Peyer's patch (tissue), 4 donors: ENCODE results near the gene HSPA14.

Experiments used
- CTCF ChIP-seq, 6 experiments: fragments of 450-650 bp in 4 of 6; fragments of 200-600 bp in 2 of 6; sonication (generic) in 1 of 6; IDR thresholded peaks; one replicate each; pipeline ENCODE4 v1.5.1; 2017 to 2019; ENCODE audit warnings: antibody characterized with exemption in 6 of 6, mild to moderate bottlenecking in 3 of 6, moderate library complexity in 1 of 6
- POLR2A ChIP-seq, 2 donors: fragments of 450-650 bp; IDR thresholded peaks; one replicate each; pipeline ENCODE4 v1.5.1; 2017; ENCODE audit warnings: antibody characterized with exemption in 2 of 2, mild to moderate bottlenecking in 2 of 2, moderate library complexity in 2 of 2

- peak in 5 of 6 experiments; percentile 51 to 57 (median 54) for TF ChIP-seq CTCF (IDR thresholded peaks at IDR 0.05)
- TF ChIP-seq POLR2A (IDR thresholded peaks at IDR 0.05) = no peak
These were observed 66.2 kb downstream of the HSPA14 start for GRCh38 chr10:14904316-14904732.
